HepG2 (cell line): ENCODE data around the gene SRRM4. TPM values are rescaled to one million over a fixed set of nuclear protein-coding genes. Genes with fewer than 3 reads are reported as not detected.

ENCODE experiments used
- ATAC-seq: fragments of 200-7000 bp; cut with Tn5 transposase; 3 replicates; pipeline ENCODE4 v1.9.1; 2020; ENCODE audit warnings: mild to moderate bottlenecking, moderate library complexity
- BruUV-seq: library from RNA; stranded (reverse); fragments of 400-500 nt; replicated peaks from 2 replicates; lab custom pipeline; 2021; lab: Mats Ljungman, UMichigan
- CTCF ChIA-PET: fragments of 300-600 bp; formaldehyde crosslinking; extraction: SDS; loops from one replicate; lab custom pipeline; 2021; ENCODE audit warnings: low total read pairs, inconsistent platforms, low intra/inter-chr PET ratio; lab: Yijun Ruan, JAX
- POLR2A ChIA-PET: fragments of 350-600 bp; sonication (Branson Sonifier 250); formaldehyde crosslinking; loops from one replicate; lab custom pipeline; 2020; ENCODE audit warnings: antibody characterized with exemption, inconsistent platforms; lab: Yijun Ruan, JAX
- DNase-seq: peaks from one replicate; pipeline ENCODE4 v3.0.0-alpha.2; 2015; ENCODE audit warnings: low spot score
- FAIRE-seq: peaks from 3 replicates; lab custom pipeline; 2011; peaks lifted over from hg19 to GRCh38; lab: Jason Lieb, UNC
- H2AFZ ChIP-seq: one replicate; pipeline ENCODE4 v1.6.1; 2011; ENCODE audit warnings: low read length, inconsistent platforms
- H3K27ac ChIP-seq: fragments of 300-600 bp; 3 replicates; pipeline ENCODE4 v1.8.0; 2011; ENCODE audit warnings: mixed run types, mild to moderate bottlenecking, mixed read lengths, low read length, inconsistent platforms; ENCODE audit not compliant: insufficient read depth; ENCODE audit errors: extremely low read length
- H3K27me3 ChIP-seq, 2 experiments: fragments of 200-600 bp in 1 of 2; 2 replicates in 1 of 2; 3 replicates in 1 of 2; pipeline versions ENCODE4 v1.6.0 to v1.8.0; 2011; ENCODE audit warnings: low read length in 2 of 2, mild to moderate bottlenecking in 2 of 2, moderate library complexity in 2 of 2, inconsistent platforms in 1 of 2; ENCODE audit not compliant: insufficient read depth in 2 of 2, control insufficient read depth in 1 of 2
- H3K36me3 ChIP-seq, 2 experiments: fragments of 200-600 bp in 1 of 2; replicated peaks in 1 of 2; 2 replicates in 1 of 2; 3 replicates in 1 of 2; pipeline versions ENCODE4 v1.5.1 to v1.8.0; 2011; ENCODE audit warnings: low read length in 2 of 2, inconsistent platforms in 1 of 2; ENCODE audit not compliant: insufficient read depth in 2 of 2, control insufficient read depth in 1 of 2
- H3K4me1 ChIP-seq: 2 replicates; pipeline ENCODE4 v1.5.1; 2012; ENCODE audit warnings: low read length, inconsistent platforms; ENCODE audit not compliant: insufficient read depth
- H3K4me2 ChIP-seq: 2 replicates; pipeline ENCODE4 v1.6.0; 2011; ENCODE audit warnings: low read depth, low read length, inconsistent platforms
- H3K4me3 ChIP-seq, 3 experiments: fragments of 200-600 bp in 1 of 3; sonication (generic), shearing (Covaris generic) in 1 of 3; replicated peaks in 1 of 3; 2 replicates each; pipeline ENCODE4 v1.5.1; 2011 to 2016; ENCODE audit warnings: low read length in 3 of 3, inconsistent platforms in 2 of 3, low read depth in 2 of 3, mild to moderate bottlenecking in 2 of 3, control low read depth in 1 of 3, mixed read lengths in 1 of 3; ENCODE audit not compliant: insufficient read depth in 1 of 3
- H3K79me2 ChIP-seq: one replicate; pipeline ENCODE4 v1.6.1; 2011; ENCODE audit warnings: low read length, inconsistent platforms; ENCODE audit not compliant: insufficient read depth
- H3K9ac ChIP-seq: 2 replicates; pipeline ENCODE4 v1.6.0; 2011; ENCODE audit warnings: mild to moderate bottlenecking, low read depth, low read length, inconsistent platforms; ENCODE audit not compliant: insufficient read depth
- H3K9me3 ChIP-seq: 2 replicates; pipeline ENCODE4 v1.5.1; 2012; ENCODE audit warnings: mild to moderate bottlenecking, low read length
- H4K20me1 ChIP-seq: 2 replicates; pipeline ENCODE4 v1.6.0; 2011; ENCODE audit warnings: inconsistent platforms, mild to moderate bottlenecking, low read length, moderate library complexity; ENCODE audit not compliant: insufficient read depth
- AKNA ChIP-seq: sonication (generic); formaldehyde crosslinking; IDR thresholded peaks from 2 replicates; pipeline ENCODE4 v1.4.0; 2020; ENCODE audit warnings: missing genetic modification reagents, borderline replicate concordance
- CENPT ChIP-seq: sonication (generic); formaldehyde crosslinking; IDR thresholded peaks from 2 replicates; pipeline ENCODE4 v1.8.0; 2022; ENCODE audit warnings: low read depth, mild to moderate bottlenecking, moderate library complexity, missing genetic modification reagents
- GATAD2A ChIP-seq: IDR thresholded peaks from 2 replicates; pipeline ENCODE4 v1.6.1; 2016
- HNRNPUL1 ChIP-seq: fragments of 200-400 bp; formaldehyde crosslinking; IDR thresholded peaks from 2 replicates; pipeline ENCODE4 v1.6.1; 2017; ENCODE audit warnings: low read depth, mild to moderate bottlenecking, low read length, moderate library complexity
- HOXA7 ChIP-seq: sonication (generic); formaldehyde crosslinking; IDR thresholded peaks from 2 replicates; pipeline ENCODE4 v1.8.1; 2022; ENCODE audit warnings: mild to moderate bottlenecking, missing genetic modification reagents, moderate library complexity
- IKZF4 ChIP-seq: sonication (generic); formaldehyde crosslinking; IDR thresholded peaks from 2 replicates; pipeline ENCODE4 v1.5.1; 2020; ENCODE audit warnings: borderline replicate concordance, mild to moderate bottlenecking, low read depth, missing genetic modification reagents; ENCODE audit errors: not compliant biosample characterization
- RARG ChIP-seq: sonication (generic); formaldehyde crosslinking; IDR thresholded peaks from 2 replicates; pipeline ENCODE4 v1.4.0; 2020; ENCODE audit warnings: low read depth, mild to moderate bottlenecking, missing genetic modification reagents
- TOE1 ChIP-seq: sonication (generic); formaldehyde crosslinking; IDR thresholded peaks from 2 replicates; pipeline ENCODE4 v1.4.0; 2020; ENCODE audit warnings: mild to moderate bottlenecking, missing genetic modification reagents
- TOPORS ChIP-seq: sonication (generic); formaldehyde crosslinking; IDR thresholded peaks from 2 replicates; pipeline ENCODE4 v1.8.0; 2023; ENCODE audit warnings: mild to moderate bottlenecking, missing genetic modification reagents
- ZBTB26 ChIP-seq: IDR thresholded peaks from 2 replicates; pipeline ENCODE4 v1.6.1; 2016; ENCODE audit warnings: missing compliant biosample characterization, missing genetic modification reagents, borderline replicate concordance
- ZFP36L1 ChIP-seq: sonication (generic); formaldehyde crosslinking; IDR thresholded peaks from 2 replicates; pipeline ENCODE4 v1.8.0; 2022; ENCODE audit warnings: mild to moderate bottlenecking, missing genetic modification reagents, moderate library complexity
- ZFP90 ChIP-seq: sonication (generic); formaldehyde crosslinking; IDR thresholded peaks from 2 replicates; pipeline ENCODE4 v1.8.0; 2022; ENCODE audit warnings: missing genetic modification reagents, mild to moderate bottlenecking, inconsistent platforms, borderline replicate concordance
- ZFX ChIP-seq: sonication (generic); formaldehyde crosslinking; IDR thresholded peaks from 2 replicates; pipeline ENCODE4 v1.4.0; 2020; ENCODE audit warnings: mild to moderate bottlenecking, low read depth, missing genetic modification reagents, moderate library complexity
- ZKSCAN1 ChIP-seq: fragments of 150-350 bp; IDR thresholded peaks from 2 replicates; pipeline ENCODE4 v1.6.1; 2014; ENCODE audit warnings: low read length
- ZNF354B ChIP-seq: sonication (generic); formaldehyde crosslinking; IDR thresholded peaks from 2 replicates; pipeline ENCODE4 v1.8.0; 2022; ENCODE audit warnings: mild to moderate bottlenecking, missing genetic modification reagents
- WGBS: methylation state at CpG from one replicate; pipeline ENCODE4 v1.1.6; 2017; ENCODE audit warnings: low lambda C conversion rate; 5-methylcytosine and 5-hydroxymethylcytosine counted together
- in situ Hi-C: cut with HindIII; loops from 2 replicates; pipeline ENCODE4 v1.10.0; 2017; ENCODE audit warnings: low pct_unique_long_range_greater_than_20kb; ENCODE audit not compliant: extremely low pct_ligation_motif_present
- intact Hi-C: fragments of 100-400 bp; cut with micrococcal nuclease; formaldehyde crosslinking; loops from one replicate; pipeline ENCODE4 v1.10.0; 2022; ENCODE audit not compliant: unreplicated experiment
- polyA plus RNA-seq, 8 experiments: library from polyadenylated mRNA; depleted of rRNA in 3 of 8; stranded (reverse) in 7 of 8; unstranded in 1 of 8; fragments of >200 nt; fragmentation: Illumina TruSeq in 4 of 8; extraction: Trizol in 4 of 8; gene quantifications; 2 replicates each; pipeline versions ENCODE4 v1.2.1 to v1.2.3, GENCODE V29; 2011 to 2016; ENCODE audit warnings: low read depth in 4 of 8, missing spikeins in 1 of 8, mixed read lengths in 1 of 8; ENCODE audit not compliant: insufficient read depth in 1 of 8
- total RNA-seq, 5 experiments: library from RNA; depleted of rRNA; stranded (reverse); fragments of >200 nt; fragmentation: Illumina TruSeq; extraction: Trizol; gene quantifications; 2 replicates each; pipeline ENCODE4 v1.2.3, GENCODE V29; 2016; ENCODE audit warnings: low read depth in 1 of 5

Gene SRRM4
- total and polyA plus RNA-seq, 2 of the 13 experiments (the other 11 are each of a cell fraction or from before 2014, with no cell fraction given), result not detected

- intact Hi-C loops (no loop called here), in situ Hi-C loops (no loop called here)
- POLR2A ChIA-PET, result no interaction called here
- TF ChIP-seq TOE1, result no peak
- no peak for TF ChIP-seq HOXA7 (CRISPR knock-in tag)
- TF ChIP-seq CENPT, result no peak
- no peak for TF ChIP-seq ZNF354B (CRISPR knock-in tag)
- TF ChIP-seq ZFP90 (CRISPR knock-in tag), result no peak
- TF ChIP-seq ZKSCAN1, result no peak
- TF ChIP-seq HNRNPUL1, result no peak
- no peak for TF ChIP-seq ZFX (CRISPR knock-in tag)
- no peak for TF ChIP-seq ZFP36L1 (CRISPR knock-in tag)
- no peak for TF ChIP-seq RARG
- TF ChIP-seq TOPORS (CRISPR knock-in tag), result no peak
- no peak for TF ChIP-seq IKZF4 (CRISPR knock-in tag)
- no peak for TF ChIP-seq ZBTB26 (CRISPR knock-in tag)
- TF ChIP-seq AKNA, result no peak
- no peak for TF ChIP-seq GATAD2A (CRISPR knock-in tag)
- 77% methylated on average over 15 of the region's 15 CpGs for WGBS
- CTCF ChIA-PET, result no interaction called here
- Histone ChIP-seq H3K9ac (no peak overlapping the region), H4K20me1 (no peaks in the 10 kb centered on the region), H2AFZ (no peak overlapping the region), H3K36me3 (no peaks in the 10 kb centered on the region), H3K9me3 (no peaks in the 10 kb centered on the region), H3K27ac (no peak overlapping the region), H3K27me3 (peaks cover 0 to 17% of the 10 kb centered on the region in 2 experiments; a peak in 3 of 5 replicates), H3K79me2 (no peaks in the 10 kb centered on the region), H3K4me2 (no peak overlapping the region), H3K4me3 (no peak overlapping the region), H3K4me1 (peaks cover 17% of the 10 kb centered on the region; the same call in 1 of the 2 replicates)
- ATAC-seq, result no peak
- DNase-seq, result no peak
- no peak for FAIRE-seq
- no TSS peak for BruUV-seq
These were observed 196.5 kb downstream of the SRRM4 start for GRCh38 chr12:119177724-119178380.
